WI38 (cell line): ENCODE measurements around the gene C18orf63.

Source experiments
- H3K4me3 ChIP-seq: 2 replicates; pipeline ENCODE4 v1.5.1; 2011; ENCODE audit warnings: low read depth, mild to moderate bottlenecking, control low read depth, low read length
- TF ChIP-seq, protein P1 (sequence below): IDR thresholded peaks from 2 replicates; pipeline ENCODE4 v1.5.1; 2012; ENCODE audit warnings: low read depth, mild to moderate bottlenecking, control low read depth, low read length

Gene C18orf63

DNA sequence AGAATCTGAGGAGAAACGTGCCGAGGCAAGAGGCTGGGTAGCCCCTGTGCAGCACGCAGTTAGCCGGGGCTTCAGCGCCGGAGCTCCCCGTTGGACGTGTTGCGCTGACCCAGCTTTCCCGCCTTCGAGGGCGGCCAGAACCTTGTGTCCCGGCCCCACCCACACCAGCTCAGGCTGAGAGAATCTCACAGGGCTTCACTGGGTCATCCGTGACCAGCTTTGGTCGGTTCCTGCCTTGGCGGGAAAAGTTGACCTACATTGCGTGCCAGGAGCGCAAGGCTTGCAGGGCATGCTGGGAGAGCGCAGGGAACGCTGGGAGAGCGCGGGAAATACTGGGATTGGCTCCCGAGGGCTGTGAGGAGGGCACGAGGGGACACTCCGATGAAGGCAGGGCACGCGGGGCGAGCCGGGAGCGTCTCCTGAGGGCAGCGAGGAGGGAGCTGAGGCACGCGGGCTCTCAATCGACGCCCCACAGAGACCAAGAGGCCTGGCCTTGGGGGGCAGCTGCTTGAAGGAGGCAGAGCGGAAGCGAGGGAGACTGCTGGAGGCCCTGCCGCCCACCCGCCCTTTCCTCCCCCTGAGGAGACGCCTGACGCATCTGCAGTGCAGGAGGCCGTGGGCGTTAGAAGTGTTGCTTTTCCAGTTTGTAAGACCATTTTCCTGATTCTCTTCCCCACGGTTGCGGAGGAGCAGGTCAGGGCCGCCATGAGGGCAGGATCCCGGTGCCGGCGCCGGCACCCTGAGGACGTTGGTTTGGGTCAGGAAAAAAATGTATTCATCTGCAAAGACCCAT, at the start of gene C18orf63:
Gene C18orf63, plus strand, starts transcription at position 376 of the 793 bp plus-strand sequence. CDS start 2,027 bp downstream, outside the sequence.
- TF ChIP-seq, protein P1, sequence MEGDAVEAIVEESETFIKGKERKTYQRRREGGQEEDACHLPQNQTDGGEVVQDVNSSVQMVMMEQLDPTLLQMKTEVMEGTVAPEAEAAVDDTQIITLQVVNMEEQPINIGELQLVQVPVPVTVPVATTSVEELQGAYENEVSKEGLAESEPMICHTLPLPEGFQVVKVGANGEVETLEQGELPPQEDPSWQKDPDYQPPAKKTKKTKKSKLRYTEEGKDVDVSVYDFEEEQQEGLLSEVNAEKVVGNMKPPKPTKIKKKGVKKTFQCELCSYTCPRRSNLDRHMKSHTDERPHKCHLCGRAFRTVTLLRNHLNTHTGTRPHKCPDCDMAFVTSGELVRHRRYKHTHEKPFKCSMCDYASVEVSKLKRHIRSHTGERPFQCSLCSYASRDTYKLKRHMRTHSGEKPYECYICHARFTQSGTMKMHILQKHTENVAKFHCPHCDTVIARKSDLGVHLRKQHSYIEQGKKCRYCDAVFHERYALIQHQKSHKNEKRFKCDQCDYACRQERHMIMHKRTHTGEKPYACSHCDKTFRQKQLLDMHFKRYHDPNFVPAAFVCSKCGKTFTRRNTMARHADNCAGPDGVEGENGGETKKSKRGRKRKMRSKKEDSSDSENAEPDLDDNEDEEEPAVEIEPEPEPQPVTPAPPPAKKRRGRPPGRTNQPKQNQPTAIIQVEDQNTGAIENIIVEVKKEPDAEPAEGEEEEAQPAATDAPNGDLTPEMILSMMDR, result no peak
- no peak within 1 kb of the TSS for H3K4me3 ChIP-seq

DNA sequence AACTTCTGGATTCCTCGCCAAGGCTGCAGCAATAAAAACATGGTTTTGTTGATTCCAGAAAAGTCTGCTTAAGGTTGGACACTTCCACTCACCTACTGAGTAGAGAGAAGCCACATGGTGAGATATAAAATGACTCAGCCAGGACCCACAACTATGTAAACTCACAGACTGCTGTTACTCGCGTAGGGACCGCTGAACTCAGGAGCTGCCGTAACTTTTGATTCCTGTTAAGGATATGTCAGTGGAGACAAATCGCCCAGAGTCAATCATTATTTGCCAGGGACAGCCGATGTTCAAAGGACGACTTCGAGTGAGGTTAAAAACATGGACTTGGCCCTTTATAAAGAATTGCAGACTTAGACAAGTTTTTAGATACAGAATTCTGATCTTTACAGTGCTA, 49.5 kb upstream of the C18orf63 start:
- TF ChIP-seq, protein P1, result no peak
- no peak overlapping the region for H3K4me3 ChIP-seq

DNA sequence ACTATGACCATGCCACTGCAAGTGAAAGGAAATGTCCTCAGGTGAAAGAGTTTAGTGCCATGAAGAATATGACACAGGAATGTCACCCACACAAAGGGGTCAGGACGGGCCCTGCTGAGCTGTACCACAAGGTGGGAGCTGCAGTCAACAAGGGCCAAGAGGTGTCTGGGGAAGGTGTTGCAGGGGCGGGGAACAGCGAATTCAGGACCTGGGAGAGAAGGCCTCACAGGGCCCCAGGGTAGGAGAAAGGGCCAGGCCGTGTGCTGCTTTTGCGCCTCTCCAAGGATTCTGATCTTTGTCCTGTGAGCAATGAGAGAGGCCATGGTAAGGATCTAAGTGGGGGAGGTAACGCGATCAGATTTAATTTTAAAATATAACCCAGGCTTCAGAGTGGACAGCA, 47.5 kb upstream of the C18orf63 start:
- no peak overlapping the region for H3K4me3 ChIP-seq
- TF ChIP-seq, protein P1, result no peak

DNA sequence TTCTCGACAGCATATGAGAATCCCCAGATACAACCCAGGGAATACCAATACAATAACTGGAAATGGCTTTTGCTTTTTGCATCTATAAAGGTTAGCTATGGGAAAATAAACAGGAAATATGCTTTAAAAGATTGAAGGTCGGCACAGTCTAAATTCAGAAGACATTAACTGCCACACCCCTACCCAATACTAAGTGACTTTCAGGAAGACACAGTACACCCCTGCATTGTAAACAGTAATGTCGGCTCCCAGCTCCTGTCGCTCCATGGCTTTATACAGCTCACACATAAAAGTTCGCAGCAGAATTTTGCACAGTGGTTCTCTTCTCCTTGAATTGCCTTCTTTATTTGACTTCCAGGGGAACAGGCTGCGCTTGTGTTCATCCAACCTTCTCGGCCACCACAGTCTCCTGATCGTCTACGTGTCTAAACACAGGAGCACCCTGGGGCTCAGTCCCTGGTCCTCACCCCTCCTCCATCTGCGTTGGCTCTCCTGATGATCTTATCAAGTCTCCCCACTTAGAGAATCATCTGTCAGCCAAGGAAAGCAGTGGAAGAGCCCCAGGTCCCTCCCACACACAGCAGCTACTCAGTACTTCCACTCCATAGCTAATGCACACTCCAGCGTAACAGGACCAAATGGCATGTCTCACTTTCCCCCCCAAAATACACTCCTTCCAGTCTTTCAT, 46.6 kb upstream of the C18orf63 start:
- H3K4me3 ChIP-seq, result no peak overlapping the region
- TF ChIP-seq, protein P1, result no peak

DNA sequence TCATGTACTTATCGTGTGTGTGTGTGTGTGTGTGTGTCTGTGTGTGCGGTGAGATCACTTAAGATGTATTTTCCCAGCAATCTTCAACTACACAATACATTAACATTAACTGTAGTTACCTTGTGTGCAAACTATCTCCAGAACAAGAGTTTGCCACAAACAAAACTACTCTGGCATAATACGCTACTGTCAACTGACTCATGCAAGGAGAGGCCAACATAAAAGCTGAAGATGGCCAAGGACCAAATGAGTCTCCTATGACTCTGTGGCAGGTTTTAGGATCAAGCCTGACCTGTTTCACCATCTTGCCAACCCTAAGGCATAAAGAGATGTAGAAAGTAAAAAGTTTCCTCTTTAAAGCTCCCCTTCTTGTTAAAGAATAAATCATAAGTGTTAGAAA, 44.0 kb upstream of the C18orf63 start:
- TF ChIP-seq, protein P1, result no peak
- no peak overlapping the region for H3K4me3 ChIP-seq

DNA sequence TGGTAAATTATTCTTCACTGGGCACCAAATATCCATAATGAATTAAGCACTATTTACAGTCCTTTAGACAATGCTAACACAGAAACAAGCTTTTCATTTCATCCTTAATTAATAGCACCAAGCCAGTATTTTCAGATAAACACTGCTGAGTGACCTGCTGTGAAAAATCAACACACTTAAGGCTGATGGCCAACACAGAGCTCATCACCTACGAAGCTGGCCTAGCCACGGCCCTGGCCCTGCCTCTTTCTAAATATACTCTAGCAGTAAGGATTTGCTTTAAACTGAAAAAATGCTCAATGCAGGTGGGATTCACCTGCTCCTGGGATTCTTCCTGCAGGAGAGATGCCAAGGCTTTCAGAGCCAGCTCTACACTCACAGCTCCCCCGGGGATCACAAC, 42.2 kb upstream of the C18orf63 start:
- no peak overlapping the region for H3K4me3 ChIP-seq
- TF ChIP-seq, protein P1, result no peak

DNA sequence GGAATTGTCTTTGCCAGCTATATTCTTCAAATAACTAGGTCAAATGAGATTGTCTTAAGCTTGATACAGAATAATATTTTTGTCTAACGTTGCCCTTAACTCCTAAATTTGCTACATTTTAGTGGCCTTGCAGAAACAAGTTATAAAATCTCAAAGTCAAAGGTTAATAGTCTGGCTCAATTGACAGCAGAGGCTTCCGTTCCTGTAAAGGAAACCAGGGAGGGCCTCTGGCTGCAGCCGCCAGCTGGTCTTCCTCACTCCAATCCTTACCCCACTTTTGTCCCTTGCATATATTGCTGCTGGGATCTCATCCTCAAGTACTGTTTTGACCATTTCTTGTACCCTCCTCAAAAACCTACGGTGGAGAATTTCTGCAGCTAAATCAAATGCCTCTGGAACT, 40.9 kb upstream of the C18orf63 start:
- TF ChIP-seq, protein P1, result no peak

More for the DNA sequence above, 40.9 kb upstream of the C18orf63 start:
- H3K4me3 ChIP-seq, result no peak overlapping the region
